PC-3 (cell line): ENCODE results near the gene MRPL47. TPM values are rescaled to one million over a fixed set of nuclear protein-coding genes. Genes with fewer than 3 reads are reported as not detected.

ENCODE experiments used
- ATAC-seq: fragments of 200-7000 bp; cut with Tn5 transposase; 2 replicates; pipeline ENCODE4 v1.9.1; 2020; ENCODE audit warnings: mild to moderate bottlenecking, moderate library complexity
- BruUV-seq: library from RNA; stranded (reverse); fragments of 400-500 nt; replicated peaks from 2 replicates; lab custom pipeline; 2021; lab: Mats Ljungman, UMichigan
- CTCF ChIA-PET: fragments of 300-600 bp; sonication (Branson Sonifier 250); formaldehyde crosslinking; loops from one replicate; lab custom pipeline; 2022; ENCODE audit warnings: antibody characterized with exemption; lab: Charles Lee
- POLR2A ChIA-PET: fragments of 300-600 bp; sonication (Branson Sonifier 250); formaldehyde crosslinking; loops from one replicate; lab custom pipeline; 2022; ENCODE audit warnings: antibody characterized with exemption; ENCODE audit not compliant: unreplicated experiment; lab: Charles Lee
- DNase-seq: peaks from one replicate; pipeline ENCODE4 v3.0.0-alpha.2; 2015
- H2AFZ ChIP-seq: fragments of 300-600 bp; sonication (generic); 2 replicates; pipeline ENCODE4 v1.6.0; 2016; ENCODE audit warnings: antibody characterized with exemption, low read length
- H3F3A ChIP-seq: fragments of 300-600 bp; sonication (generic); one replicate; pipeline ENCODE4 v1.6.0; 2017; ENCODE audit warnings: antibody characterized with exemption, low read length, control low read depth, mild to moderate bottlenecking; ENCODE audit not compliant: unreplicated experiment
- H3K27ac ChIP-seq: fragments of 300-600 bp; sonication (generic); 2 replicates; pipeline ENCODE4 v1.5.1; 2016; ENCODE audit warnings: mild to moderate bottlenecking, low read length
- H3K27me3 ChIP-seq: fragments of 300-600 bp; sonication (generic); 2 replicates; pipeline ENCODE4 v1.6.1; 2016; ENCODE audit warnings: low read length, mixed read lengths
- H3K36me3 ChIP-seq: fragments of 300-600 bp; sonication (generic); 2 replicates; pipeline ENCODE4 v1.6.1; 2016; ENCODE audit warnings: low read depth, mixed run types, low read length, mixed read lengths
- H3K4me1 ChIP-seq: fragments of 300-600 bp; sonication (generic); 2 replicates; pipeline ENCODE4 v1.5.1; 2016; ENCODE audit warnings: low read length; ENCODE audit not compliant: insufficient read depth
- H3K4me2 ChIP-seq: fragments of 300-600 bp; sonication (generic); 2 replicates; pipeline ENCODE4 v1.6.0; 2016; ENCODE audit warnings: low read length
- H3K4me3 ChIP-seq: fragments of 300-600 bp; sonication (generic); 2 replicates; pipeline ENCODE4 v1.5.1; 2016; ENCODE audit warnings: mild to moderate bottlenecking, low read length, mixed read lengths
- H3K79me2 ChIP-seq: fragments of 300-600 bp; sonication (generic); 2 replicates; pipeline ENCODE4 v1.6.1; 2017; ENCODE audit warnings: low read length, mixed read lengths
- H3K9ac ChIP-seq: fragments of 300-600 bp; sonication (generic); 2 replicates; pipeline ENCODE4 v1.6.0; 2016; ENCODE audit warnings: mild to moderate bottlenecking, low read length
- H3K9me2 ChIP-seq: fragments of 300-600 bp; sonication (generic); replicated peaks from 2 replicates; pipeline ENCODE4 v1.6.1; 2016; ENCODE audit warnings: mixed run types, low read length, mixed read lengths
- H3K9me3 ChIP-seq: fragments of 300-600 bp; sonication (generic); 2 replicates; pipeline ENCODE4 v1.6.1; 2016; ENCODE audit warnings: low read length, mixed read lengths
- H4K20me1 ChIP-seq: fragments of 300-600 bp; sonication (generic); 2 replicates; pipeline ENCODE4 v1.6.1; 2016; ENCODE audit warnings: low read length, mixed read lengths
- EZH2 ChIP-seq: fragments of 300-600 bp; sonication (generic); IDR thresholded peaks from one replicate; pipeline ENCODE4 v1.6.1; 2017; ENCODE audit warnings: antibody characterized with exemption, mild to moderate bottlenecking, low read length; ENCODE audit not compliant: unreplicated experiment
- EZH2phosphoT487 ChIP-seq: fragments of 300-600 bp; sonication (generic); IDR thresholded peaks from 2 replicates; pipeline ENCODE4 v1.6.1; 2018; ENCODE audit warnings: mild to moderate bottlenecking, antibody characterized with exemption, low read length, borderline replicate concordance
- intact Hi-C: fragments of 100-400 bp; cut with micrococcal nuclease; formaldehyde crosslinking; loops from 2 replicates; pipeline ENCODE4 v1.9.0; 2023
- total RNA-seq: library from RNA; depleted of rRNA; stranded (reverse); fragments of >200 nt; gene quantifications from 2 replicates; pipeline ENCODE4 v1.2.3, GENCODE V29; 2014
- TF ChIP-seq, protein P1 (sequence below): fragments of 300-600 bp; sonication (generic); conservative IDR thresholded peaks from 2 replicates; pipeline ENCODE4 v1.5.1; 2017; ENCODE audit warnings: antibody characterized with exemption, low read depth, mild to moderate bottlenecking, low read length

Gene MRPL47
- total RNA-seq, 1 experiment from 2014 or later = 77.0 TPM

DNA sequence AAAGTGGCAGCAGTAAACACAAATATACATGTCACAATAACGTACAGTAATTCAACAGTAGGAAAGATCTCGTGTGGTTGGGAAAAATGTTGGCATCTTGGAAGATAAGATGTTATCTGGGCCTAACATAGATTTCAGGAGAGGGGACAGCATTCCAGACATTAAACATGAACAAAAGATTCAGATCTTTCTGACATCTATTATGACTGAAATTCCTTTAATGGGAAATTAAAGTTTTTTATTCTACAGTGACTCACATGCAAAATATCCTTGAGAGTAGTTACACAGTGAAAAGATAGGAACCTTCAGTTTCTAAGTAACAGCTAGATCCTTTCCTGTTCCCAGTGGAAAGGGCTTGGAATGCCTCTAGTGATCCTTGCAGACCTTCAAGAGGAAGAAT lies 9.4 kb upstream of the MRPL47 start:
- no peaks in the 10 kb centered on the region for H3K9me2 ChIP-seq
- no peak overlapping the region for H3K27ac ChIP-seq
- no peak for TF ChIP-seq EZH2phosphoT487
- no peak for TF ChIP-seq EZH2
- TF ChIP-seq, protein P1, sequence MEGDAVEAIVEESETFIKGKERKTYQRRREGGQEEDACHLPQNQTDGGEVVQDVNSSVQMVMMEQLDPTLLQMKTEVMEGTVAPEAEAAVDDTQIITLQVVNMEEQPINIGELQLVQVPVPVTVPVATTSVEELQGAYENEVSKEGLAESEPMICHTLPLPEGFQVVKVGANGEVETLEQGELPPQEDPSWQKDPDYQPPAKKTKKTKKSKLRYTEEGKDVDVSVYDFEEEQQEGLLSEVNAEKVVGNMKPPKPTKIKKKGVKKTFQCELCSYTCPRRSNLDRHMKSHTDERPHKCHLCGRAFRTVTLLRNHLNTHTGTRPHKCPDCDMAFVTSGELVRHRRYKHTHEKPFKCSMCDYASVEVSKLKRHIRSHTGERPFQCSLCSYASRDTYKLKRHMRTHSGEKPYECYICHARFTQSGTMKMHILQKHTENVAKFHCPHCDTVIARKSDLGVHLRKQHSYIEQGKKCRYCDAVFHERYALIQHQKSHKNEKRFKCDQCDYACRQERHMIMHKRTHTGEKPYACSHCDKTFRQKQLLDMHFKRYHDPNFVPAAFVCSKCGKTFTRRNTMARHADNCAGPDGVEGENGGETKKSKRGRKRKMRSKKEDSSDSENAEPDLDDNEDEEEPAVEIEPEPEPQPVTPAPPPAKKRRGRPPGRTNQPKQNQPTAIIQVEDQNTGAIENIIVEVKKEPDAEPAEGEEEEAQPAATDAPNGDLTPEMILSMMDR = no peak
- peak; percentile 48 for ATAC-seq
- H3K79me2 ChIP-seq = peaks cover 19% of the 10 kb centered on the region; the same call in 1 of the 2 replicates
- DNase-seq = no peak
- ChIA-PET CTCF (no interaction called here), POLR2A (no interaction called here)
- H3K4me3 ChIP-seq = no peak overlapping the region
- H3K9me3 ChIP-seq = no peaks in the 10 kb centered on the region
- peaks cover 18% of the 10 kb centered on the region for H3K36me3 ChIP-seq
- H3K9ac ChIP-seq = no peak overlapping the region
- H4K20me1 ChIP-seq = no peaks in the 10 kb centered on the region
- no TSS peak for BruUV-seq
- H3K4me1 ChIP-seq = no peaks in the 10 kb centered on the region
- intact Hi-C loops = no loop called here
- H3F3A ChIP-seq = no peaks in the 10 kb centered on the region
- H2AFZ ChIP-seq = no peak overlapping the region
- no peak overlapping the region for H3K4me2 ChIP-seq
- no peaks in the 10 kb centered on the region for H3K27me3 ChIP-seq

DNA sequence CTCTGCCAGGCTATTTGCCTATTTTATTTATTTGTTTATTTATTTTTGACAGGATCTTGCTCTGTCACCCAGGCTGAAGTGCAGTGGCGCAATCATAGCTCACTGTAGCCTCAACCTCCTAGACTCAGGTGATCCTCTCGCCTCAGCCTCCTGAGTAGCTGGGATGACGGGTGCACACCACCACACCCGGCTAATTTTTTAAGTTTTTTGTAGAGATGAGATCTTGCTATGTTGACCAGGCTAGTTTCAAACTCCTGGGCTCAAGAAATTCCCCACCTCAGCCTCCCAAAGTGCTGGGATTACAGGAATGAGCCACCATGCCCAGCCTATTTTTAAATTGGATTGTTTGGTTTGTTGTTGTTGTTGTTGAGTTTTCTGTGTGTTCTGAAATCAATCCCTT lies 5.6 kb upstream of the MRPL47 start:
- BruUV-seq = no TSS peak
- Histone ChIP-seq H3K9me3 (no peaks in the 10 kb centered on the region), H3K27ac (no peak overlapping the region), H4K20me1 (no peaks in the 10 kb centered on the region), H3F3A (no peaks in the 10 kb centered on the region), H3K4me2 (no peak overlapping the region), H3K79me2 (peaks cover 54% of the 10 kb centered on the region), H3K4me1 (0 out of 2 replicates have a peak, but pooled peaks cover 4% of the 10 kb centered on the region), H3K36me3 (peaks cover 4% of the 10 kb centered on the region; the same call in 1 of the 2 replicates), H3K4me3 (no peak overlapping the region), H3K27me3 (no peaks in the 10 kb centered on the region), H2AFZ (no peak overlapping the region), H3K9me2 (no peaks in the 10 kb centered on the region), H3K9ac (no peak overlapping the region)
- ATAC-seq (no peak), DNase-seq (no peak)
- ChIA-PET POLR2A (no interaction called here), CTCF (no interaction called here)
- intact Hi-C loops = no loop called here
- no peak for TF ChIP-seq EZH2phosphoT487
- TF ChIP-seq, protein P1 = no peak
- no peak for TF ChIP-seq EZH2

DNA sequence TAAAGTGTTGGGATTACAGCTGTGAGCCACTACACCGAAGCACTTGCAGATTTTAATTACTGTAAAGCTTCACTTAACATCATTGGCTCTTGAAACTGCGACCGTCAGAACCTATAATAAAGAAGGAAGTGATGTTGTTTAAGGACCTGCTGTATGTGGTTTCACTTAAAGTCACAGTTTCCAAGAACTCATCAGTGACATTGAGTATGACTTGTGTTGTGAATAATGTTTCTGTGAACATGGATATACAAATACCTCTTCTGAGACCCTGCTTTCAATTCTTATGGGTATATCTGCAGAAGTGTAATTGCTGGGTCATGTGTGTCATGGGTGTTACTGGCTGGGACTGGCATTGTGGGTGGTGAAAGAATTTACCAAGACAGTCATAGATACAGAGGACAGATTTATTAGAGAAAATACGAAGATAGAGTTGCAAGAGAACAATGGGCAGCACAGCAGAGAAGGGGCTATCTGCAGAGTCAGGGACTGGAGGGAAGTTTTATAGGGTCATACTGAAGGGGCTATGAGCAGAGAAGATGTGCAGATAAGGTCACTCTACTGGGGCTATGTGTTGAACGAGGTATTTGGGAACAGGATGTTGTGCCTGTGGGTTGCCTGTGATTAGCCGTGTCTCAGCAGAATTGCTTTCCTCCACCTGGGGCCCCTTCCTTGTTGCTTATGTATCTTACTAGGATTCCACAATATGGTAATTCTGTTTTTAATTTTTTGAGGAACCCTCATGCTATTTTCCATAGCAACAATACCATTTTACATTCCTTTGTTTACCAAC lies 4.7 kb upstream of the MRPL47 start:
- Histone ChIP-seq H3K4me3 (no peak overlapping the region), H3K9me3 (no peaks in the 10 kb centered on the region), H3K4me2 (no peak overlapping the region), H2AFZ (no peak overlapping the region), H3K9me2 (no peaks in the 10 kb centered on the region), H4K20me1 (no peaks in the 10 kb centered on the region), H3K9ac (no peak overlapping the region), H3K27ac (no peak overlapping the region), H3K36me3 (peaks cover 4% of the 10 kb centered on the region; the same call in 1 of the 2 replicates), H3K4me1 (0 out of 2 replicates have a peak, but pooled peaks cover 4% of the 10 kb centered on the region), H3K27me3 (no peaks in the 10 kb centered on the region), H3K79me2 (peaks cover 58% of the 10 kb centered on the region), H3F3A (no peaks in the 10 kb centered on the region)
- BruUV-seq = no TSS peak
- no peak for ATAC-seq
- ChIA-PET CTCF (no interaction called here), POLR2A (no interaction called here)
- intact Hi-C loops = no loop called here
- no peak for TF ChIP-seq EZH2phosphoT487
- TF ChIP-seq, protein P1 = no peak
- TF ChIP-seq EZH2 = no peak
- no peak for DNase-seq
